WTC11 (cell line): ENCODE results near the gene ZNF423. TPM values are rescaled to one million over a fixed set of nuclear protein-coding genes. Genes with fewer than 3 reads are reported as not detected.

Experiments used
- ATAC-seq: fragments of 200-7000 bp; cut with Tn5 transposase; 2 replicates; pipeline ENCODE4 v1.10.0; 2021; ENCODE audit warnings: mild to moderate bottlenecking, moderate library complexity
- CTCF ChIA-PET: fragments of 300-600 bp; sonication (Branson Sonifier 250); formaldehyde crosslinking; loops from one replicate; lab custom pipeline; 2021; ENCODE audit warnings: antibody characterized with exemption; lab: Charles Lee
- POLR2A ChIA-PET: fragments of 350-600 bp; sonication (Branson Sonifier 250); formaldehyde crosslinking; loops from one replicate; lab custom pipeline; 2021; ENCODE audit warnings: antibody characterized with exemption; lab: Charles Lee
- DNase-seq: peaks from one replicate; pipeline ENCODE4 v3.0.0; 2021; ENCODE audit warnings: low spot score
- H3K27ac Mint-ChIP-seq: 2 replicates; pipeline ENCODE4 v1.8.0; 2021; ENCODE audit warnings: mixed read lengths
- H3K27me3 Mint-ChIP-seq: 2 replicates; pipeline ENCODE4 v1.8.0; 2021; ENCODE audit warnings: low read depth, mild to moderate bottlenecking, moderate library complexity, mixed read lengths
- H3K36me3 Mint-ChIP-seq: 2 replicates; pipeline ENCODE4 v1.8.0; 2021; ENCODE audit warnings: mixed read lengths
- H3K4me1 Mint-ChIP-seq: 2 replicates; pipeline ENCODE4 v1.8.0; 2022; ENCODE audit warnings: mixed read lengths
- H3K4me3 Mint-ChIP-seq: 2 replicates; pipeline ENCODE4 v1.8.0; 2021; ENCODE audit warnings: mild to moderate bottlenecking, moderate library complexity, mixed read lengths
- H3K9me3 Mint-ChIP-seq: 2 replicates; pipeline ENCODE4 v1.8.0; 2021; ENCODE audit warnings: mixed read lengths
- AR ChIP-seq: fragments of 250-450 bp; sonication (Bioruptor Pico); IDR thresholded peaks from 2 replicates; pipeline ENCODE4 v1.9.0; 2021; ENCODE audit warnings: mild to moderate bottlenecking
- E2F1 ChIP-seq: sonication (generic); formaldehyde crosslinking; IDR thresholded peaks from 2 replicates; pipeline ENCODE4 v1.8.0; 2022; ENCODE audit warnings: mild to moderate bottlenecking, missing genetic modification reagents
- E2F4 ChIP-seq: sonication (generic); formaldehyde crosslinking; IDR thresholded peaks from 2 replicates; pipeline ENCODE4 v1.8.1; 2022; ENCODE audit warnings: low read depth, mild to moderate bottlenecking, moderate library complexity, missing genetic modification reagents, borderline replicate concordance
- GABPB1 ChIP-seq: sonication (generic); formaldehyde crosslinking; IDR thresholded peaks from 2 replicates; pipeline ENCODE4 v1.8.1; 2023; ENCODE audit warnings: mild to moderate bottlenecking, missing genetic modification reagents
- HMGXB4 ChIP-seq: sonication (generic); formaldehyde crosslinking; IDR thresholded peaks from 2 replicates; pipeline ENCODE4 v1.8.1; 2023; ENCODE audit warnings: mild to moderate bottlenecking, moderate library complexity, missing genetic modification reagents
- IRF2 ChIP-seq: sonication (generic); formaldehyde crosslinking; IDR thresholded peaks from 2 replicates; pipeline ENCODE4 v1.8.0; 2022; ENCODE audit warnings: low read depth, missing genetic modification reagents, borderline replicate concordance
- NFYB ChIP-seq: sonication (generic); formaldehyde crosslinking; conservative IDR thresholded peaks from 2 replicates; pipeline ENCODE4 v1.8.0; 2022; ENCODE audit warnings: low read depth, missing genetic modification reagents
- PRRX2 ChIP-seq: fragments of 250-450 bp; sonication (Bioruptor Pico); IDR thresholded peaks from 2 replicates; pipeline ENCODE4 v1.8.0; 2021; ENCODE audit warnings: mild to moderate bottlenecking
- SMAD3 ChIP-seq: sonication (generic); formaldehyde crosslinking; IDR thresholded peaks from 2 replicates; pipeline ENCODE4 v1.8.0; 2022; ENCODE audit warnings: missing genetic modification reagents, mild to moderate bottlenecking, borderline replicate concordance
- SMAD4 ChIP-seq: sonication (generic); formaldehyde crosslinking; IDR thresholded peaks from 2 replicates; pipeline ENCODE4 v1.8.0; 2022; ENCODE audit warnings: mild to moderate bottlenecking, missing genetic modification reagents
- TCF7 ChIP-seq: sonication (generic); formaldehyde crosslinking; IDR thresholded peaks from 2 replicates; pipeline ENCODE4 v1.8.0; 2022; ENCODE audit warnings: mild to moderate bottlenecking, low read depth, missing genetic modification reagents, moderate library complexity
- TEAD1 ChIP-seq: sonication (generic); formaldehyde crosslinking; IDR thresholded peaks from 2 replicates; pipeline ENCODE4 v1.8.0; 2022; ENCODE audit warnings: mild to moderate bottlenecking, missing genetic modification reagents
- TEAD4 ChIP-seq: sonication (generic); formaldehyde crosslinking; IDR thresholded peaks from 2 replicates; pipeline ENCODE4 v1.8.0; 2022; ENCODE audit warnings: mild to moderate bottlenecking, missing genetic modification reagents
- ZNF396 ChIP-seq: fragments of 250-450 bp; sonication (Bioruptor Pico); IDR thresholded peaks from 2 replicates; pipeline ENCODE4 v1.8.0; 2021; ENCODE audit warnings: mild to moderate bottlenecking, moderate library complexity, borderline replicate concordance
- ZNF423 ChIP-seq: fragments of 250-450 bp; sonication (Bioruptor Pico); IDR thresholded peaks from 2 replicates; pipeline ENCODE4 v2.1.2; 2022; ENCODE audit warnings: mild to moderate bottlenecking, moderate library complexity
- ZNF512 ChIP-seq: sonication (generic); formaldehyde crosslinking; IDR thresholded peaks from 2 replicates; pipeline ENCODE4 v1.8.1; 2022; ENCODE audit warnings: missing genetic modification reagents, borderline replicate concordance
- ZNF532 ChIP-seq: fragments of 250-450 bp; sonication (Bioruptor Pico); IDR thresholded peaks from 2 replicates; pipeline ENCODE4 v1.9.0; 2021; ENCODE audit warnings: mild to moderate bottlenecking, borderline replicate concordance
- ZSCAN18 ChIP-seq: fragments of 250-450 bp; sonication (Bioruptor Pico); IDR thresholded peaks from 2 replicates; pipeline ENCODE4 v2.1.2; 2022; ENCODE audit warnings: mild to moderate bottlenecking, moderate library complexity
- total RNA-seq: library from RNA; stranded (reverse); gene quantifications from 3 replicates; pipeline ENCODE4 v1.2.3, GENCODE V29; 2021

Gene ZNF423
- total RNA-seq, 1 experiment from 2014 or later: 38.8 TPM

- peaks cover 11% of the 10 kb centered on the region for H3K9me3 Mint-ChIP-seq
- POLR2A ChIA-PET: no interaction called here
- no peaks in the 10 kb centered on the region for H3K27me3 Mint-ChIP-seq
- TF ChIP-seq SMAD4 (no peak), IRF2 (CRISPR knock-in tag) (no peak), ZNF396 (CRISPR knock-in tag) (no peak), ZSCAN18 (CRISPR knock-in tag) (no peak), E2F4 (no peak), AR (CRISPR knock-in tag) (no peak), SMAD3 (CRISPR knock-in tag) (no peak)
- peaks cover 12% of the 10 kb centered on the region; the same call in 1 of the 2 replicates for H3K4me1 Mint-ChIP-seq
- H3K4me3 Mint-ChIP-seq: no peak overlapping the region
- CTCF ChIA-PET: interaction anchor here (0.7 to 1.6 kb wide), 4 partner anchors 10 to 223 kb away, joined by 3 to 6 read pairs (median 3); no protein-coding TSS in a partner anchor
- ATAC-seq (no peak), DNase-seq (no peak)
- peaks cover 10% of the 10 kb centered on the region for H3K36me3 Mint-ChIP-seq
- peak overlapping the region; percentile 7; the same call in 1 of the 2 replicates for H3K27ac Mint-ChIP-seq
Measured at GRCh38 chr16:49653577-49653976, 202.3 kb downstream of the ZNF423 start.

GRCh38 chr16:49653173-49653570 lies 202.7 kb downstream of the ZNF423 start:
- Mint-ChIP-seq H3K4me1 (peaks cover 12% of the 10 kb centered on the region; the same call in 1 of the 2 replicates), H3K9me3 (peaks cover 12% of the 10 kb centered on the region), H3K4me3 (no peak overlapping the region), H3K36me3 (peaks cover 14% of the 10 kb centered on the region), H3K27ac (no peak overlapping the region), H3K27me3 (no peaks in the 10 kb centered on the region)
- POLR2A ChIA-PET: interaction anchor here (1.1 kb wide), 1 partner anchor 9 kb away, joined by 4 read pairs; no protein-coding TSS in a partner anchor
- CTCF ChIA-PET: interaction anchor here (0.7 to 1.6 kb wide), 7 partner anchors 9 to 223 kb away, joined by 3 to 7 read pairs (median 4); no protein-coding TSS in a partner anchor
- no peak for ATAC-seq
- no peak for DNase-seq
- TF ChIP-seq TEAD4 (CRISPR knock-in tag) (no peak), ZNF532 (CRISPR knock-in tag) (no peak), TCF7 (CRISPR knock-in tag) (no peak), ZNF512 (CRISPR knock-in tag) (no peak), GABPB1 (no peak), E2F1 (CRISPR knock-in tag) (no peak), NFYB (no peak), ZNF423 (no peak), PRRX2 (no peak), HMGXB4 (no peak), IRF2 (CRISPR knock-in tag) (no peak), TEAD1 (CRISPR knock-in tag) (no peak)
